C4-2B (cell line): Measurements from ENCODE around the gene SPTBN4.

Source experiments
- CTCF ChIP-seq: fragments of 450-650 bp; conservative IDR thresholded peaks from 2 replicates; pipeline ENCODE4 v1.5.1; 2017; ENCODE audit warnings: mild to moderate bottlenecking
- ZFX ChIP-seq: fragments of 450-650 bp; IDR thresholded peaks from 2 replicates; pipeline ENCODE4 v1.6.1; 2017

- TF ChIP-seq CTCF: no peak
- no peak for TF ChIP-seq ZFX
Observed at GRCh38 chr19:40501599-40501998, 34.8 kb downstream of the SPTBN4 start.
